GM19035 (cell line): ENCODE results near the gene HCAR2.
"Not testable (repeated sequence)": the region's sequence is repeated elsewhere in the genome, so short reads cannot be mapped to it uniquely, and the experiment has no call there.

Experiments
- ATAC-seq: cut with Tn5 transposase; IDR thresholded peaks from one replicate; pipeline ENCODE4 v1.9.1; 2021; ENCODE audit not compliant: unreplicated experiment

HCAR2 gene

GRCh38 chr12:122668268-122668667 is 34.9 kb downstream of the HCAR2 start:
- no peak for ATAC-seq

GRCh38 chr12:122665759-122666158 is 37.4 kb downstream of the HCAR2 start:
- no peak for ATAC-seq

GRCh38 chr12:122665349-122665748 is 37.8 kb downstream of the HCAR2 start:
- ATAC-seq, result no peak

GRCh38 chr12:122661938-122662337 is 41.2 kb downstream of the HCAR2 start:
- ATAC-seq, result no peak

- no peak for ATAC-seq
Measured at GRCh38 chr12:122661246-122661645, 41.9 kb downstream of the HCAR2 start.

- ATAC-seq, result no peak
Measured at GRCh38 chr12:122659579-122659978, 43.6 kb downstream of the HCAR2 start.

- ATAC-seq, result no peak
Measured at GRCh38 chr12:122656298-122656697, 46.9 kb downstream of the HCAR2 start.

- not testable (repeated sequence) for ATAC-seq
Measured at GRCh38 chr12:122653291-122653690, 49.9 kb downstream of the HCAR2 start.

- no peak for ATAC-seq
Measured at GRCh38 chr12:122651520-122652224, 51.5 kb downstream of the HCAR2 start.
